Testis (tissue), 3 donors: Measurements from ENCODE around the gene PHLPP1. TPM values are rescaled to one million over a fixed set of nuclear protein-coding genes. Genes with fewer than 3 reads are reported as not detected.

Experiments
- DNase-seq: peaks from one replicate; pipeline ENCODE4 v3.0.0-alpha.2; 2019
- H3K27ac ChIP-seq, 2 donors: fragments of 200-600 bp; sonication (generic); one replicate each; pipeline ENCODE4 v1.5.1; 2019
- H3K27me3 ChIP-seq: fragments of 200-600 bp; sonication (generic); one replicate; pipeline ENCODE4 v1.5.1; 2019
- H3K36me3 ChIP-seq: fragments of 200-600 bp; sonication (generic); one replicate; pipeline ENCODE4 v1.5.1; 2017; ENCODE audit warnings: low read depth; ENCODE audit errors: missing control alignments
- H3K4me1 ChIP-seq: fragments of 200-600 bp; sonication (generic); one replicate; pipeline ENCODE4 v1.5.1; 2019
- H3K4me3 ChIP-seq, 2 donors: fragments of 200-600 bp; sonication (generic); one replicate each; pipeline ENCODE4 v1.5.1; 2017 to 2019
- H3K9me3 ChIP-seq: fragments of 200-600 bp; sonication (generic); one replicate; pipeline ENCODE4 v1.5.1; 2017
- CTCF ChIP-seq, 3 experiments: fragments of 450-650 bp in 2 of 3; fragments of 200-600 bp in 1 of 3; sonication (generic) in 1 of 3; IDR thresholded peaks; one replicate each; pipeline ENCODE4 v1.5.1; 2016 to 2019; ENCODE audit warnings: antibody characterized with exemption in 3 of 3, mild to moderate bottlenecking in 2 of 3, moderate library complexity in 1 of 3
- POLR2A ChIP-seq: fragments of 450-650 bp; IDR thresholded peaks from one replicate; pipeline ENCODE4 v1.6.1; 2017; ENCODE audit warnings: antibody characterized with exemption, mild to moderate bottlenecking, moderate library complexity
- WGBS, 2 donors: methylation state at CpG; one replicate each; pipeline ENCODE4 v1.1.5; 2018; 5-methylcytosine and 5-hydroxymethylcytosine counted together
- intact Hi-C: fragments of 100-400 bp; cut with DNase I; formaldehyde crosslinking; loops from one replicate; pipeline ENCODE4 v1.15.1; 2023; ENCODE audit warnings: low total_unique reads
- polyA plus RNA-seq: library from polyadenylated mRNA; stranded (reverse); fragments of 350-450 nt; fragmentation: Illumina TruSeq; extraction: RNeasy Lipid Tissue Mini Kit (QIAGEN cat#74804); gene quantifications from one replicate; pipeline ENCODE4 v1.2.3, GENCODE V29; 2014; ENCODE audit warnings: low read depth, low replicate concordance; ENCODE audit not compliant: insufficient read depth
- total RNA-seq, 2 donors: library from RNA; depleted of rRNA; stranded (reverse); fragments of >200 nt; gene quantifications; one replicate each; pipeline ENCODE4 v1.2.3, GENCODE V29; 2016

Gene PHLPP1
- total and polyA plus RNA-seq, 3 donors from 2014 or later, result 31.5 to 60.1 (median 50.5) TPM

- no peak overlapping the region for H3K27ac ChIP-seq
- no peak for TF ChIP-seq POLR2A
- TF ChIP-seq CTCF (IDR thresholded peaks at IDR 0.05), result no peak
- no peaks in the 10 kb centered on the region for H3K4me1 ChIP-seq
- no peaks in the 10 kb centered on the region for H3K9me3 ChIP-seq
- no peak for DNase-seq
- intact Hi-C loops, result no loop called here
- 85 to 95% methylated on average over 16 to 19 of the region's 19 CpGs for WGBS, 2 donors
- no peaks in the 10 kb centered on the region for H3K36me3 ChIP-seq
- no peak overlapping the region for H3K4me3 ChIP-seq
- no peaks in the 10 kb centered on the region for H3K27me3 ChIP-seq
Observed at GRCh38 chr18:62987055-62987830, 271.9 kb downstream of the PHLPP1 start.

- 84 to 88% methylated on average over 11 of the region's 11 CpGs for WGBS, 2 donors
- no peak for DNase-seq
- Histone ChIP-seq H3K27me3 (no peaks in the 10 kb centered on the region), H3K36me3 (no peaks in the 10 kb centered on the region), H3K27ac (no peak overlapping the region), H3K4me3 (no peak overlapping the region), H3K4me1 (no peaks in the 10 kb centered on the region), H3K9me3 (no peaks in the 10 kb centered on the region)
- no peak for TF ChIP-seq CTCF (IDR thresholded peaks at IDR 0.05)
- intact Hi-C loops, result no loop called here
Observed at GRCh38 chr18:62987859-62988258, 272.5 kb downstream of the PHLPP1 start.

DNA sequence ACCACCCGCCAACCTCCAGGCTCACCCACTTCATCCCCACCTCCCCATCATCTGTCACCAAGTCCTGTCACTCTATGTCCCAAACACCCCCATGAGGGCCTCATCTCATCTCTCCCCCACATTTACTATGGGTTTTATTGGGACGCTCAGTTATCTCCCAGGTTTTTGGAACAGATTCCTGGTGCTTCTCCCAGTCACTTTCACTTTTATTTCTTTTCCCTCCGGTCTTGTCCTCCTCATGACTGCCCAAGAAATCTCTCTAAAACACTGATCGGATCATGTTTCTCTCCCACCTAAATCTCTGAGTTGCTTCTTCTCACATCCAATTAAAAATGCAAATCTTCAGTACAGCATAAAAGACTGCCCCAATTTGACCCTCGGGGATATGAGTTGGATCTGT, 273.1 kb downstream of the PHLPP1 start:
- no peak overlapping the region for H3K4me3 ChIP-seq
- no peaks in the 10 kb centered on the region for H3K9me3 ChIP-seq
- no peak overlapping the region for H3K27ac ChIP-seq
- H3K4me1 ChIP-seq, result no peaks in the 10 kb centered on the region
- 43 to 65% methylated on average over 5 of the region's 5 CpGs for WGBS, 2 donors
- no peak for DNase-seq
- intact Hi-C loops, result no loop called here
- H3K27me3 ChIP-seq, result no peaks in the 10 kb centered on the region
- H3K36me3 ChIP-seq, result no peaks in the 10 kb centered on the region
- TF ChIP-seq CTCF (IDR thresholded peaks at IDR 0.05), result no peak
- no peak for TF ChIP-seq POLR2A

DNA sequence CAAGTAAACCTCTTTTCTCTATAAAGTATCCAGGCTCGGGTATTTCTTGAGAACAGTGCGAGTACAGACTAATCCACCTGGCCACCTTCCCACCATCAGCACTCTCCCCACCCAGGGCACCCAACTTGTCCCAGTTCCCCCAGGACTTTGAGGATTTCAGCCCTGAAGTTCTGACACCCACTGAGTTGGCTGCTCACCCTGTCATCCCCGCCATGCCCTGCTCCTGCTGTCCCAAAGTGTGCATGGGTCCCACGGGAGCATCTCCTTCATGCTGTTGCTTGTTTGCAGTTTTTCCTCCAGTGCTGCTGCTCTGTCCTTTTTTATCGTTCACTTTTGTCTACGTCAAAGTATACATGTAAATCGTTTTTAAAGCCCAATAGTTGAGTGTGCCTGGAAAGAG, 273.9 kb downstream of the PHLPP1 start:
- Histone ChIP-seq H3K36me3 (no peaks in the 10 kb centered on the region), H3K4me1 (no peaks in the 10 kb centered on the region), H3K9me3 (no peaks in the 10 kb centered on the region), H3K27me3 (no peaks in the 10 kb centered on the region), H3K4me3 (no peak overlapping the region), H3K27ac (no peak overlapping the region)
- WGBS, 2 donors, result 75 to 83% methylated on average over 7 of the region's 7 CpGs
- no peak for DNase-seq
- intact Hi-C loops, result no loop called here
- TF ChIP-seq CTCF (IDR thresholded peaks at IDR 0.05) (no peak), POLR2A (no peak)

DNA sequence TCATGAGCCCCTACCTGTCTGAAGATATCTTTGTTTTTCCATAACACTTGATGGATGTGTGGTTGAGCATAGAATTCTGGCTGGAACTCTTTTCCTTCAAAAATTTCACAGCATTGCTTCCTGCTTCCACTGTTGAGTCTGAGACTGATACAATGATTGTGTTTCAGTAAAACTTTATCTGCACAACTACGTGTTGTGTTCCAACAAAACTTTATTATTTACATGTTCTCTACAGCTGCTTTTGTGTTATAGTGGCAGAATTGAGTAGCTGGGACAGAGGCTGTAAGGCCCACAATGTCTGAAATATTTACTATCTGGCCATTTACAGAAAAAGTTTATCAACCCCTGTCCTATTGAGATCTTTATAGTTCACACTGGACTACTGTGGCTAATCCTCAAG, 275.3 kb downstream of the PHLPP1 start:
- no peaks in the 10 kb centered on the region for H3K4me1 ChIP-seq
- DNase-seq, result no peak
- TF ChIP-seq CTCF (IDR thresholded peaks at IDR 0.05) (no peak), POLR2A (no peak)
- no peaks in the 10 kb centered on the region for H3K36me3 ChIP-seq
- intact Hi-C loops, result no loop called here
- H3K27me3 ChIP-seq, result no peaks in the 10 kb centered on the region
- H3K9me3 ChIP-seq, result no peaks in the 10 kb centered on the region
- no peak overlapping the region for H3K27ac ChIP-seq
- H3K4me3 ChIP-seq, result no peak overlapping the region
- 66 to 89% methylated on average over 1 of the region's 1 CpG for WGBS, 2 donors
